HEK293 (cell line): ENCODE measurements around the gene FAM110D.

ENCODE experiments used
- CTCF ChIA-PET: fragments of 350-600 bp; formaldehyde crosslinking; extraction: SDS; loops from one replicate; lab custom pipeline; 2021; ENCODE audit warnings: antibody characterized with exemption; lab: Yijun Ruan, JAX
- POLR2A ChIA-PET: fragments of 300-600 bp; formaldehyde crosslinking; extraction: SDS; loops from one replicate; lab custom pipeline; 2020; ENCODE audit warnings: antibody characterized with exemption, inconsistent platforms; lab: Yijun Ruan, JAX
- H3K27ac ChIP-seq: fragments of 200-500 bp; sonication (Bioruptor generic); 2 replicates; pipeline ENCODE4 v1.5.1; 2014; ENCODE audit warnings: low read depth, low read length, control low read depth, inconsistent platforms; ENCODE audit errors: extremely low read depth
- H3K36me3 ChIP-seq, 2 experiments: fragments of 200-500 bp in 1 of 2; sonication (Bioruptor generic) in 1 of 2; 1 replicate in 1 of 2; 2 replicates in 1 of 2; pipeline ENCODE4 v1.5.1; 2014 to 2017; ENCODE audit warnings: inconsistent platforms in 2 of 2, low read length in 2 of 2; ENCODE audit not compliant: control insufficient read depth in 2 of 2, insufficient read depth in 1 of 2
- H3K4me1 ChIP-seq: fragments of 200-500 bp; sonication (Bioruptor generic); 2 replicates; pipeline ENCODE4 v1.5.1; 2014; ENCODE audit warnings: mild to moderate bottlenecking, low read length, inconsistent platforms; ENCODE audit not compliant: control insufficient read depth, insufficient read depth
- H3K4me3 ChIP-seq: 2 replicates; pipeline ENCODE4 v1.5.1; 2011; ENCODE audit warnings: low read depth, mild to moderate bottlenecking, control low read depth, low read length, moderate library complexity
- H3K9me3 ChIP-seq: fragments of 200-500 bp; sonication (Bioruptor generic); 2 replicates; pipeline ENCODE4 v1.5.1; 2014; ENCODE audit warnings: low read depth, low read length, inconsistent platforms; ENCODE audit not compliant: control insufficient read depth, insufficient read depth
- EGR2 ChIP-seq: fragments of 450-650 bp; formaldehyde crosslinking; IDR thresholded peaks from 2 replicates; pipeline ENCODE4 v1.5.1; 2016; ENCODE audit warnings: low read depth, missing biosample characterization, missing genetic modification characterization
- GLIS2 ChIP-seq: fragments of 450-650 bp; formaldehyde crosslinking; IDR thresholded peaks from 2 replicates; pipeline ENCODE4 v1.5.1; 2016; ENCODE audit warnings: missing biosample characterization, missing genetic modification characterization
- KLF8 ChIP-seq: fragments of 450-650 bp; formaldehyde crosslinking; IDR thresholded peaks from 2 replicates; pipeline ENCODE4 v1.5.1; 2016; ENCODE audit warnings: missing biosample characterization, missing genetic modification characterization
- ZBTB17 ChIP-seq: fragments of 450-650 bp; formaldehyde crosslinking; IDR thresholded peaks from 2 replicates; pipeline ENCODE4 v1.5.1; 2016; ENCODE audit warnings: missing biosample characterization, missing genetic modification characterization
- ZBTB8A ChIP-seq: fragments of 450-650 bp; formaldehyde crosslinking; IDR thresholded peaks from 2 replicates; pipeline ENCODE4 v1.5.1; 2016; ENCODE audit warnings: missing biosample characterization, missing genetic modification characterization
- ZIC2 ChIP-seq: fragments of 450-650 bp; formaldehyde crosslinking; IDR thresholded peaks from 2 replicates; pipeline ENCODE4 v1.5.1; 2016; ENCODE audit warnings: missing biosample characterization, missing genetic modification characterization
- ZNF169 ChIP-seq: fragments of 450-650 bp; formaldehyde crosslinking; IDR thresholded peaks from 2 replicates; pipeline ENCODE4 v1.5.1; 2016; ENCODE audit warnings: missing biosample characterization, missing genetic modification characterization
- ZNF214 ChIP-seq: fragments of 450-650 bp; formaldehyde crosslinking; IDR thresholded peaks from 2 replicates; pipeline ENCODE4 v1.5.1; 2017; ENCODE audit warnings: missing biosample characterization, mild to moderate bottlenecking, missing genetic modification characterization, borderline replicate concordance
- ZNF473 ChIP-seq: fragments of 450-650 bp; formaldehyde crosslinking; IDR thresholded peaks from 2 replicates; pipeline ENCODE4 v1.5.1; 2017; ENCODE audit warnings: missing biosample characterization, missing genetic modification characterization
- ZNF501 ChIP-seq: fragments of 450-650 bp; formaldehyde crosslinking; IDR thresholded peaks from 2 replicates; pipeline ENCODE4 v1.5.1; 2016; ENCODE audit warnings: missing biosample characterization, missing genetic modification characterization
- ZNF529 ChIP-seq: fragments of 450-650 bp; formaldehyde crosslinking; IDR thresholded peaks from 2 replicates; pipeline ENCODE4 v1.5.1; 2017; ENCODE audit warnings: missing genetic modification characterization, missing biosample characterization; ENCODE audit not compliant: insufficient replicate concordance
- ZNF544 ChIP-seq: fragments of 450-650 bp; formaldehyde crosslinking; IDR thresholded peaks from 2 replicates; pipeline ENCODE4 v1.5.0; 2017; ENCODE audit warnings: missing biosample characterization, missing genetic modification characterization
- ZNF549 ChIP-seq: fragments of 450-650 bp; IDR thresholded peaks from 2 replicates; pipeline ENCODE4 v1.5.1; 2018; ENCODE audit warnings: missing biosample characterization, missing genetic modification characterization, mild to moderate bottlenecking, inconsistent platforms, moderate library complexity
- ZNF571 ChIP-seq: fragments of 450-650 bp; formaldehyde crosslinking; IDR thresholded peaks from 2 replicates; pipeline ENCODE4 v1.5.0; 2017; ENCODE audit warnings: missing biosample characterization, missing genetic modification characterization
- ZNF610 ChIP-seq: fragments of 450-650 bp; formaldehyde crosslinking; IDR thresholded peaks from 2 replicates; pipeline ENCODE4 v1.5.1; 2016; ENCODE audit warnings: missing biosample characterization, missing genetic modification characterization, borderline replicate concordance
- ZNF670 ChIP-seq: fragments of 450-650 bp; formaldehyde crosslinking; IDR thresholded peaks from 2 replicates; pipeline ENCODE4 v1.5.1; 2016; ENCODE audit warnings: missing biosample characterization, missing genetic modification characterization, low read depth
- ZNF785 ChIP-seq: fragments of 450-650 bp; formaldehyde crosslinking; IDR thresholded peaks from 2 replicates; pipeline ENCODE4 v1.5.1; 2016; ENCODE audit warnings: missing biosample characterization, missing genetic modification characterization
- ZXDB ChIP-seq: fragments of 450-650 bp; formaldehyde crosslinking; IDR thresholded peaks from 2 replicates; pipeline ENCODE4 v1.5.1; 2016; ENCODE audit warnings: missing biosample characterization, missing genetic modification characterization
- TF ChIP-seq, protein P1 (sequence below): fragments of 450-650 bp; formaldehyde crosslinking; IDR thresholded peaks from 2 replicates; pipeline ENCODE4 v1.5.1; 2017; ENCODE audit warnings: missing biosample characterization, mild to moderate bottlenecking, missing genetic modification characterization, moderate library complexity
- TF ChIP-seq, protein P2 (sequence below): fragments of 450-650 bp; formaldehyde crosslinking; IDR thresholded peaks from 2 replicates; pipeline ENCODE4 v1.5.1; 2016; ENCODE audit warnings: missing biosample characterization, missing genetic modification characterization
- TF ChIP-seq, protein P3 (sequence below): fragments of 450-650 bp; formaldehyde crosslinking; IDR thresholded peaks from 2 replicates; pipeline ENCODE4 v1.5.1; 2016; ENCODE audit warnings: missing biosample characterization, missing genetic modification characterization
- TF ChIP-seq, protein P4 (sequence below): fragments of 450-650 bp; formaldehyde crosslinking; IDR thresholded peaks from 2 replicates; pipeline ENCODE4 v1.5.1; 2016; ENCODE audit warnings: missing biosample characterization, missing genetic modification characterization

The FAM110D gene

DNA sequence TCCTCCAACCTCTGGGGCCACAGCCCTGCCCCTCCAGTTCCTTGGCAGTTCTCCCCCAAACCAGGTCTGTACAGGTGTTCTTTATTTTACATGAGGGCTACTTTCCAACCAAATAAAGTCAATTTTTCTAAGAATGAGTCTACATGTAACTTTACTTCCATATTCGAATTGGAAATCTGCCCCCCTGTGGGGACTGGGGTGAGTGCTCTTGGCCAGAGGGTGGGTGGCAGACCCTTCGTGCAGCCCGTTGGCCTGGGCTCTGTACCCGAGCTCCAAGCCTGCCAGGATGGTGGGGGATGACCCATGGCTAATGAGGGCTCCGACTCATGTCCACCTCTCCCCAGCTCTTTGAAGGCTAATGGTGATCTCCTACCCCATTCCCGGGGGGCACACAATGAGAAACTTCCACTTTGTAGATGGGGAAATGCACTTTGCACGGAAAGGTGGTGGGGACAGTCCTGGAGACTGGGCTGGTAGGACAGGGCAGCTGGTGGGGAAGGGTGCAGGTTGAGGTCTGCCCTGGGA is 30.9 kb downstream of the FAM110D start:
- Histone ChIP-seq H3K36me3 (no peaks in the 10 kb centered on the region), H3K27ac (no peak overlapping the region), H3K9me3 (no peaks in the 10 kb centered on the region), H3K4me3 (no peak overlapping the region)
- ChIA-PET CTCF (interaction anchor here (0.5 to 4.1 kb wide), 24 partner anchors 11 to 1458 kb away, joined by 3 to 32 read pairs (median 4); partner anchors contain the start of genes CD52, CEP85, SH3BGRL3 and ZNF593), POLR2A (interaction anchor here (0.6 to 2.7 kb wide), 4 partner anchors 15 to 60 kb away, joined by 3 to 16 read pairs (median 4); partner anchors contain the start of gene CEP85)
- TF ChIP-seq, protein P1, sequence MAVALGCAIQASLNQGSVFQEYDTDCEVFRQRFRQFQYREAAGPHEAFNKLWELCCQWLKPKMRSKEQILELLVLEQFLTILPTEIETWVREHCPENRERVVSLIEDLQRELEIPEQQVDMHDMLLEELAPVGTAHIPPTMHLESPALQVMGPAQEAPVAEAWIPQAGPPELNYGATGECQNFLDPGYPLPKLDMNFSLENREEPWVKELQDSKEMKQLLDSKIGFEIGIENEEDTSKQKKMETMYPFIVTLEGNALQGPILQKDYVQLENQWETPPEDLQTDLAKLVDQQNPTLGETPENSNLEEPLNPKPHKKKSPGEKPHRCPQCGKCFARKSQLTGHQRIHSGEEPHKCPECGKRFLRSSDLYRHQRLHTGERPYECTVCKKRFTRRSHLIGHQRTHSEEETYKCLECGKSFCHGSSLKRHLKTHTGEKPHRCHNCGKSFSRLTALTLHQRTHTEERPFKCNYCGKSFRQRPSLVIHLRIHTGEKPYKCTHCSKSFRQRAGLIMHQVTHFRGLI (tag by site-specific recombination) = 0 out of 2 replicates have a peak, but pooled peaks have one; percentile 43
- TF ChIP-seq, protein P2, sequence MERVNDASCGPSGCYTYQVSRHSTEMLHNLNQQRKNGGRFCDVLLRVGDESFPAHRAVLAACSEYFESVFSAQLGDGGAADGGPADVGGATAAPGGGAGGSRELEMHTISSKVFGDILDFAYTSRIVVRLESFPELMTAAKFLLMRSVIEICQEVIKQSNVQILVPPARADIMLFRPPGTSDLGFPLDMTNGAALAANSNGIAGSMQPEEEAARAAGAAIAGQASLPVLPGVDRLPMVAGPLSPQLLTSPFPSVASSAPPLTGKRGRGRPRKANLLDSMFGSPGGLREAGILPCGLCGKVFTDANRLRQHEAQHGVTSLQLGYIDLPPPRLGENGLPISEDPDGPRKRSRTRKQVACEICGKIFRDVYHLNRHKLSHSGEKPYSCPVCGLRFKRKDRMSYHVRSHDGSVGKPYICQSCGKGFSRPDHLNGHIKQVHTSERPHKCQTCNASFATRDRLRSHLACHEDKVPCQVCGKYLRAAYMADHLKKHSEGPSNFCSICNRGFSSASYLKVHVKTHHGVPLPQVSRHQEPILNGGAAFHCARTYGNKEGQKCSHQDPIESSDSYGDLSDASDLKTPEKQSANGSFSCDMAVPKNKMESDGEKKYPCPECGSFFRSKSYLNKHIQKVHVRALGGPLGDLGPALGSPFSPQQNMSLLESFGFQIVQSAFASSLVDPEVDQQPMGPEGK = no peak
- TF ChIP-seq, all 188 proteins: peak for 1
- no peaks in the 10 kb centered on the region for H3K4me1 ChIP-seq

DNA sequence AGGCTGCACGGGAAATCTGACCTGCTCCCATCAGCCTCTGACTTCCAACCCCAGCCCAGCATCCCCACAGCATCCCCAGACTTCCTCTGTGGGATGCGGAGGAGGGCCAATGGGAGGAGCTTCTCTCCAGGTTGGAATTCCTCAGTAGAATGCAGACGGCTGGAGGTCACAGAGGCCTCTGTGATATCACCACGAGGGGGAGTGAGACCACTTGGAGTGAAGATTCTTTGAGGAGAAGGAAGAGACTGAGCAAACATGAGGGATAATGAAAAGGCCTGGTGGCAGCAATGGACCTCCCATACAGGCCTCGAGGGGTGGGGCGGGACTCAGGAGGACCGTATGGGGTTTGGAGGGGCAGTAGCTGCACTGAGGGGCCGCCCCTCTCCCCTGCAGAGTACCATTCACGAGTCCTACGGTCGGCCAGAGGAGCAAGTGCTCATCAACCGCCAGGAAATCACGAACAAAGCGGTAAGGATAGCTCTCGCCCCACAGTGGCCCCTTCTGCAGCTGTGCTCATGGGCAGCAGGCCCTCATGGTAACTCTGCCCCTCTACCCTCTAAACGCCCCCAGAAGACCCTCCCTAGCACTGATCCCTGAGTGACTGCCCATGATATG is 31.6 kb downstream of the FAM110D start, which contains the start of gene CATSPER4:
CATSPER4 (plus strand) TSS at position 230 of the 615 bp plus-strand sequence; CDS start at position 256, 26 bp downstream.
- Histone ChIP-seq H3K9me3 (no peaks in the 10 kb centered on the region), H3K4me1 (no peaks in the 10 kb centered on the region), H3K36me3 (no peaks in the 10 kb centered on the region), H3K4me3 (no peak within 1 kb of the TSS), H3K27ac (no peak within 1 kb of the TSS)
- ChIA-PET CTCF (interaction anchor here (0.5 to 4.1 kb wide), 26 partner anchors 10 to 1457 kb away, joined by 3 to 32 read pairs (median 4); partner anchors contain the start of genes CD52, CEP85, SH3BGRL3 and ZNF593), POLR2A (interaction anchor here (0.6 to 2.7 kb wide), 5 partner anchors 15 to 60 kb away, joined by 3 to 16 read pairs (median 4); partner anchors contain the start of gene CEP85)
- TF ChIP-seq ZXDB (tag by site-specific recombination) (no peak), ZIC2 (peak; percentile 40), ZNF670 (tag by site-specific recombination) (no peak), ZNF501 (tag by site-specific recombination) (no peak), KLF8 (tag by site-specific recombination) (no peak), ZNF529 (tag by site-specific recombination) (no peak), ZNF214 (tag by site-specific recombination) (no peak), ZNF571 (no peak), ZBTB17 (tag by site-specific recombination) (0 out of 2 replicates have a peak, but pooled peaks have one; percentile 22), EGR2 (tag by site-specific recombination) (peak; percentile 16; the same call in 1 of the 2 replicates), ZNF549 (tag by site-specific recombination) (no peak), ZNF169 (tag by site-specific recombination) (no peak), ZNF785 (tag by site-specific recombination) (no peak), ZBTB8A (tag by site-specific recombination) (no peak), ZNF473 (tag by site-specific recombination) (no peak), ZNF610 (tag by site-specific recombination) (no peak), GLIS2 (tag by site-specific recombination) (peak; percentile 22; the same call in 1 of the 2 replicates), ZNF544 (tag by site-specific recombination) (no peak)
- TF ChIP-seq, protein P3, sequence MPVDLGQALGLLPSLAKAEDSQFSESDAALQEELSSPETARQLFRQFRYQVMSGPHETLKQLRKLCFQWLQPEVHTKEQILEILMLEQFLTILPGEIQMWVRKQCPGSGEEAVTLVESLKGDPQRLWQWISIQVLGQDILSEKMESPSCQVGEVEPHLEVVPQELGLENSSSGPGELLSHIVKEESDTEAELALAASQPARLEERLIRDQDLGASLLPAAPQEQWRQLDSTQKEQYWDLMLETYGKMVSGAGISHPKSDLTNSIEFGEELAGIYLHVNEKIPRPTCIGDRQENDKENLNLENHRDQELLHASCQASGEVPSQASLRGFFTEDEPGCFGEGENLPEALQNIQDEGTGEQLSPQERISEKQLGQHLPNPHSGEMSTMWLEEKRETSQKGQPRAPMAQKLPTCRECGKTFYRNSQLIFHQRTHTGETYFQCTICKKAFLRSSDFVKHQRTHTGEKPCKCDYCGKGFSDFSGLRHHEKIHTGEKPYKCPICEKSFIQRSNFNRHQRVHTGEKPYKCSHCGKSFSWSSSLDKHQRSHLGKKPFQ = no peak
- TF ChIP-seq, protein P4, sequence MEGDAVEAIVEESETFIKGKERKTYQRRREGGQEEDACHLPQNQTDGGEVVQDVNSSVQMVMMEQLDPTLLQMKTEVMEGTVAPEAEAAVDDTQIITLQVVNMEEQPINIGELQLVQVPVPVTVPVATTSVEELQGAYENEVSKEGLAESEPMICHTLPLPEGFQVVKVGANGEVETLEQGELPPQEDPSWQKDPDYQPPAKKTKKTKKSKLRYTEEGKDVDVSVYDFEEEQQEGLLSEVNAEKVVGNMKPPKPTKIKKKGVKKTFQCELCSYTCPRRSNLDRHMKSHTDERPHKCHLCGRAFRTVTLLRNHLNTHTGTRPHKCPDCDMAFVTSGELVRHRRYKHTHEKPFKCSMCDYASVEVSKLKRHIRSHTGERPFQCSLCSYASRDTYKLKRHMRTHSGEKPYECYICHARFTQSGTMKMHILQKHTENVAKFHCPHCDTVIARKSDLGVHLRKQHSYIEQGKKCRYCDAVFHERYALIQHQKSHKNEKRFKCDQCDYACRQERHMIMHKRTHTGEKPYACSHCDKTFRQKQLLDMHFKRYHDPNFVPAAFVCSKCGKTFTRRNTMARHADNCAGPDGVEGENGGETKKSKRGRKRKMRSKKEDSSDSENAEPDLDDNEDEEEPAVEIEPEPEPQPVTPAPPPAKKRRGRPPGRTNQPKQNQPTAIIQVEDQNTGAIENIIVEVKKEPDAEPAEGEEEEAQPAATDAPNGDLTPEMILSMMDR (tag by site-specific recombination) = peak; percentile 46; the same call in 1 of the 2 replicates
